CD4-positive, alpha-beta T cell treated with Interleukin-17A for 4 hours (primary cell): Measurements from ENCODE around the gene ADGRL4.
"Not testable (repeated sequence)": the region's sequence is repeated elsewhere in the genome, so short reads cannot be mapped to it uniquely, and the experiment has no call there.

Experiments
- DNase-seq: peaks from one replicate; pipeline ENCODE4 v3.0.0-alpha.2; 2020; ENCODE audit warnings: mixed read lengths

ADGRL4 gene

GRCh38 chr1:79006564-79006963 is at the start of gene ADGRL4:
ADGRL4 (minus strand) TSS chr1:79006730; CDS start chr1:79006654, 76 bp downstream.
- DNase-seq: no peak

DNA sequence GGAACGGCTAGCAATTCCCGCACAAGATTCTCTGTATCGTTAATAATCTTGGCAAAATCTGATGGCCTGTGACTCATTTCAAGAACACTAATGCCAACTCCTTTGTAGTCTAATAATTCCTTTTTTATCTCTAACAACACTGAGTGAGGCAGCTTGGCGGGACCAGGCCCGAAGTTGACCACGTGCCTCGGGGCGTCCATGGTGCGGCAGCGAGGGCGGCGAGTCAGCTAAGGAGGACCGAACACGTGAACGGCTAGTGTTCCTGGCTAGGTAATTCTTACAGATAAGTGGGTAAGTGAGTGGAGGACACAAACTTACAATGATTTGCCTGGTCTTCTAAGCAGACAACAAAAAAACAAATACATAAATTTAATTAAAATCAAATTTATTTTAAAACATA is 49.3 kb upstream of the ADGRL4 start:
- DNase-seq: no peak

- DNase-seq: no peak
Measured at GRCh38 chr1:79052829-79053449, 46.4 kb upstream of the ADGRL4 start.

- DNase-seq: no peak
Measured at GRCh38 chr1:79044974-79045650, 38.6 kb upstream of the ADGRL4 start.

GRCh38 chr1:79043506-79043905 is 37.0 kb upstream of the ADGRL4 start:
- no peak for DNase-seq

DNA sequence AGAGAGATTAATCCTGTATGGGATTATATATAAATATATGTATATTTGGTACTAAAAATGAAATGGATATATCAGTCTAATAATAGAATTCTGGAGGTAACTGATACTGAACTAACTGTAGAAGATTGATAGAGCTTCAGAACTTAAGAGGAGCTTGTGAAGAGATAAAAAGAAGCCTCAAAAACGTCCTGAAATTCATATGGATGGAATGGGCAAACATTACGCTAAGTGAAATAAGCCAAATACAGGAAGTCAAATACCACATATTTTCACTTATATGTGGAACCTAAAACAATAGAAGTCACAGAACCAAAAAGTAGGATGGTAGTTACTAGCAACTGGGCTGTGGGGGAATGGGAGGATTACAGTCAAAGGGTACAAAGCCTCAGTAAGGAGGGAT is 36.0 kb upstream of the ADGRL4 start:
- no peak for DNase-seq

- no peak for DNase-seq
Measured at GRCh38 chr1:79042117-79042516, 35.6 kb upstream of the ADGRL4 start.

DNA sequence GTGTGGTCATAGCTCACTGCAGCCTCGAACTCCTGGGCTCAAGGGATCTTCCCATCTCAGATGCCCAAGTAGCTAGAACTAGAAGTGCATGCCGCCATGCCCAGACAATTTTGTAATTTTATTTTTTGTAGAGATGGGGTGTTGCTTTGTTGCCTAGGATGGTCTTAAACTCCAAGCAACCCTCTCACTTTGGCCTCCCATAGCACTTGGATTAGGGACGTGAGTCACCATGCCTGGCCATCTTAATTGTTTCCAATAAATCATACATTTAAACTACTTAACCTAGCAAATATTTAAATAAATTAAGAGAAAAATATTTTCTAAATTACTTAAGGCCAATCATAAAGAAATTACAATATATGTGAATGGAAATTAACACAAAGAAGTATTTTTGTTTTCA is 35.1 kb upstream of the ADGRL4 start:
- DNase-seq: no peak

GRCh38 chr1:79040424-79041082 is 34.0 kb upstream of the ADGRL4 start:
- DNase-seq: no peak

DNA sequence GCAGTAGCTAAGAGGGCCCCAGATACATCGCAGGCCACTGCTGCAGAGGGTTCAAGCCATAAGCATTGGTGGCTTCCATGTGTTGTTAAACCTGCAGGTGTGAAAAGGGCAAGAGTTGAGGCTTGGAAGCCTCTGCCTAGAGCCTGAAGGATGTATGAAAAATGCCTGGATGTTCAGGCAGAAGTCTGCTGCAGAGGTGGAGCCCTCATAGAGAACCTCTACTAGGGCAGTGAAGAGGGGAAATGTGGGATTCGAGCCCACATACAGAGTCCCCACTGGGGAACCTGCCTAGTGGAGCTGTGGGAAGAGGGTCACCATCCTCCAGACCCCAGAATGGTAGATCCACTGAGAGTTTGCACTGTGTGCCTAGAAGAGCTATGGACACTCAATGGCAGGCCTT is 30.6 kb upstream of the ADGRL4 start:
- no peak for DNase-seq

DNA sequence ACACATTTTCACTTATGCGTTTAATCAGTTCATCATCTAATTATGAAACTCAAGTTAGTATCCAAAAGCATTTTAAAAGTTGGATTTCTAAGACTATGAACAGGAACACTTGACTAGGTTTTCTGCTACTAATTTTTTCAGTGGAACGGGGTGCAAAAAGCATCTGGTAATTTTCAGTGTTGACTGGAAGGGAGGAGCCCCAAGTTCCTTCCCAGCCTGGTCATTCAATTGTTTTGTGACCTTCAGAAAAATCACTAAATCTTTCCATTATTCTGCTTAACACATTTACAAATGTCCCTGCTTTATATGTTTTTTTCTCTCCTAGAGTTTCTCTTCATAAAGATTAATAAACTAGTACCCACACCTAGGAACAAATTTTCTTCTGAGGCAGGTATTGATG is 6.0 kb upstream of the ADGRL4 start:
- DNase-seq: no peak

DNA sequence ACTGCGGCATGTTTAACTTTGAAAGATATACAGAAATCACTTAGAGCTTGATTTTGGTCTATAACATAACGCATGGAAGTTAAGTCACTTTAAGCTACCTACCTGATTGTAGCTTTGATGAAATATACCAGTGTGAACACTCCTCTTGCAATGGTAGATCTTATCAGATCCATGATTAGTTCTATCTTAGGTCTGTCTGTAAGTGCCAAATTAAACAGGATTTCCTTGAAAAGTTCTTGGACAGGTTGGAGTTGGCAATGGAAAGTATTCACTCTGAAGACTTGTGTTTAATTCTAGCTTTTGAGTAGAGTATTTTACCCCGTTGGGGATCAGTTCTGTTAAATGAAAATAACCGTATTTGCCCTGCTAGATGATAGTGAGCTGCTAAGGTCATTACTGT is 4.1 kb upstream of the ADGRL4 start:
- no peak for DNase-seq

DNA sequence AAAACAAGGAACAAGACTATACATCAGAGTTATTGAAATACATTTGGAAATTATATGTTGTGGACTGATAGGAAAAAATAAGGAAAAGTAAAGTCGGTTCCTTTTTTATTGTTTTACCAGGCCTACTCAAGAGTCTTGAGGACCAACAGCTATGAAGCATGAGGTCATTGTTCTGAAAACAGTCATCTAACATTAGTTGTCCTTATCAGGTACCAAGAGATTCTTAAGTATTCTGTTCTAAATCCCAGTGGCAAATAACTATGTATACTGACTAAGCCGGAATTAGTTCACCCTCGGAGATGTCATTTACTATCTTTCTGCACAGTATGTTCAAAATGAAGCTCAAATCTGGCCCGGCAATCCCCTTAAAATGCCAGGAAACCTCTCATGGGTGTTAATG is 585 bp downstream of the ADGRL4 start:
- no peak for DNase-seq

GRCh38 chr1:79004916-79005315 is 1.6 kb downstream of the ADGRL4 start:
- DNase-seq: no peak

- no peak for DNase-seq
Measured at GRCh38 chr1:78996791-78997190, 9.7 kb downstream of the ADGRL4 start.

DNA sequence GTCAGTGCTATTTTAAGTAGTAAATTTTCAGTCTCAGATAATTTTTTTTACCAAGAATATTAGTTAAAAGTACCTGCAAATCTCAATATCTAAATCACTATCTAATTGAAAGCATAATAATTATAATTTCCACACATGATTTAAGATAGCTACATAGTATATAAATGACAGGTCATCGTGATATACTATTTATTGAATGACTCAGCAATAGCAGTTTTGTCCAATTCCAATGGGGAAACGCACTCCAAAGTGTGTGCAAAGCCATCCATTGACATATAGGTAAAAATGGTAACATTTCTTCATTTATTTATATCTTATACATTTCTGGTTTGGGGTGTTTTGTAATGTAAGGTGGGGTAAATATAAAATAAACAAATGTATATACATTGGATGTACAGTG is 19.5 kb downstream of the ADGRL4 start:
- no peak for DNase-seq

GRCh38 chr1:78980511-78980910 is 26.0 kb downstream of the ADGRL4 start:
- no peak for DNase-seq

DNA sequence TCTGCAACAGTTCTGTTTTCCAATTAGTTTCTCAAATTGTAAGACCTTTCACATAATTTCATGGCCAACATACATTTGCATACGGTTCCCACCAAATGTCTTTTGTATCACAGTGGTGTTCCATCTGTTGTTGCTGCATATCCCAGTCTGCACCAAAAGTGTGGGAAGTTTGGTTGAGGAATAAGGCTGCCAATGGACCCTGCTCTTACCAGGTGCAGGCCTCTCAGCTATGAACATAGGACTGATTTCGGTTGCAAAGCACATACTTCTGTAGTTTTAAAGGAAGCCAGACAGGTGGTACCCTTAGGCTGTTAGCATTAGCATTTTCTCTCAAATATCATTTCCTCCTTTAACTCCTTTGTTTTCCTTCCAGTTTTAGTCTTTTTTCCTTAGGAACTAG is 33.8 kb downstream of the ADGRL4 start:
- DNase-seq: no peak

GRCh38 chr1:78967091-78967490 is 39.4 kb downstream of the ADGRL4 start:
- not testable (repeated sequence) for DNase-seq

GRCh38 chr1:78958711-78959110 is 47.8 kb downstream of the ADGRL4 start:
- DNase-seq: no peak

- DNase-seq: no peak
Measured at GRCh38 chr1:78950826-78951225, 55.7 kb downstream of the ADGRL4 start.

- no peak for DNase-seq
Measured at GRCh38 chr1:78949227-78949626, 57.3 kb downstream of the ADGRL4 start.

GRCh38 chr1:78919150-78919549 is 87.4 kb downstream of the ADGRL4 start:
- no peak for DNase-seq

- DNase-seq: no peak
Measured at GRCh38 chr1:78918157-78918556, 88.4 kb downstream of the ADGRL4 start.
